Thyroid gland (tissue), 4 donors: Measurements from ENCODE around the gene DDR1. TPM values are rescaled to one million over a fixed set of nuclear protein-coding genes. Genes with fewer than 3 reads are reported as not detected.

Source experiments
- DNase-seq, 2 donors: peaks; one replicate each; pipeline ENCODE4 v3.0.0-alpha.2; 2019
- H3K27ac ChIP-seq, 3 donors: fragments of 200-600 bp; sonication (generic); 1 replicate in 2 of 3; 2 replicates in 1 of 3; pipeline ENCODE4 v1.5.1; 2016 to 2019; ENCODE audit warnings: mild to moderate bottlenecking in 1 of 3, moderate library complexity in 1 of 3
- H3K27me3 ChIP-seq: fragments of 200-600 bp; sonication (generic); one replicate; pipeline ENCODE4 v1.5.1; 2019
- H3K36me3 ChIP-seq, 2 donors: fragments of 200-600 bp; sonication (generic); one replicate each; pipeline ENCODE4 v1.5.1; 2016 to 2019
- H3K4me1 ChIP-seq, 2 donors: fragments of 200-600 bp; sonication (generic); one replicate each; pipeline ENCODE4 v1.5.1; 2017 to 2019
- H3K4me3 ChIP-seq, 3 donors: fragments of 200-600 bp; sonication (generic); replicated peaks in 1 of 3; 1 replicate in 2 of 3; 2 replicates in 1 of 3; pipeline ENCODE4 v1.5.1; 2016; ENCODE audit warnings: mild to moderate bottlenecking in 1 of 3
- H3K9me3 ChIP-seq: fragments of 200-600 bp; sonication (generic); one replicate; pipeline ENCODE4 v1.5.1; 2017
- CTCF ChIP-seq, 6 experiments: fragments of 200-600 bp in 3 of 6; fragments of 450-650 bp in 3 of 6; sonication (generic) in 3 of 6; IDR thresholded peaks; one replicate each; pipeline ENCODE4 v1.5.1; 2016 to 2019; ENCODE audit warnings: antibody characterized with exemption in 6 of 6, mild to moderate bottlenecking in 2 of 6, inconsistent platforms in 1 of 6, moderate library complexity in 1 of 6
- POLR2A ChIP-seq, 2 donors: fragments of 450-650 bp; IDR thresholded peaks; one replicate each; pipeline ENCODE4 v1.6.1; 2017; ENCODE audit warnings: antibody characterized with exemption in 2 of 2, mild to moderate bottlenecking in 2 of 2, moderate library complexity in 1 of 2
- WGBS, 2 donors: methylation state at CpG; one replicate each; pipeline ENCODE4 v1.1.5; 2017; 5-methylcytosine and 5-hydroxymethylcytosine counted together
- intact Hi-C: fragments of 100-400 bp; cut with DNase I; formaldehyde crosslinking; loops from one replicate; pipeline ENCODE4 v1.15.1; 2023
- total RNA-seq, 4 donors: library from RNA; depleted of rRNA; stranded (reverse); fragments of >200 nt; gene quantifications; one replicate each; pipeline ENCODE4 v1.2.3, GENCODE V29; 2016

DDR1 gene
- total RNA-seq, 4 donors from 2014 or later, result 93.4 to 207 (median 131) TPM

- intact Hi-C loops, result no loop called here
- TF ChIP-seq CTCF (IDR thresholded peaks at IDR 0.05) (no peak), POLR2A (IDR thresholded peaks at IDR 0.05) (no peak)
- Histone ChIP-seq H3K4me1 (peaks cover 38 to 57% of the 10 kb centered on the region in 2 donors), H3K9me3 (no peaks in the 10 kb centered on the region), H3K27ac (peak overlapping the region in 2 of 3 donors; percentile 52 to 58), H3K36me3 (no peaks in the 10 kb centered on the region), H3K27me3 (no peaks in the 10 kb centered on the region), H3K4me3 (no peak overlapping the region)
- 75 to 77% methylated on average over 4 of the region's 4 CpGs for WGBS, 2 donors
- DNase-seq, result no peak
These were observed 43.2 kb upstream of the DDR1 start for GRCh38 chr6:30840935-30841643.

GRCh38 chr6:30841644-30842504 is 42.4 kb upstream of the DDR1 start:
- no peak for TF ChIP-seq CTCF (IDR thresholded peaks at IDR 0.05)
- no peaks in the 10 kb centered on the region for H3K36me3 ChIP-seq
- no peak for DNase-seq
- no peaks in the 10 kb centered on the region for H3K27me3 ChIP-seq
- intact Hi-C loops, result no loop called here
- no peaks in the 10 kb centered on the region for H3K9me3 ChIP-seq
- peak overlapping the region; percentile 31 to 58 (median 52) for H3K27ac ChIP-seq
- WGBS, 2 donors, result 63 to 65% methylated on average over 6 of the region's 6 CpGs
- peaks cover 35 to 55% of the 10 kb centered on the region in 2 donors for H3K4me1 ChIP-seq
- no peak overlapping the region for H3K4me3 ChIP-seq

DNA sequence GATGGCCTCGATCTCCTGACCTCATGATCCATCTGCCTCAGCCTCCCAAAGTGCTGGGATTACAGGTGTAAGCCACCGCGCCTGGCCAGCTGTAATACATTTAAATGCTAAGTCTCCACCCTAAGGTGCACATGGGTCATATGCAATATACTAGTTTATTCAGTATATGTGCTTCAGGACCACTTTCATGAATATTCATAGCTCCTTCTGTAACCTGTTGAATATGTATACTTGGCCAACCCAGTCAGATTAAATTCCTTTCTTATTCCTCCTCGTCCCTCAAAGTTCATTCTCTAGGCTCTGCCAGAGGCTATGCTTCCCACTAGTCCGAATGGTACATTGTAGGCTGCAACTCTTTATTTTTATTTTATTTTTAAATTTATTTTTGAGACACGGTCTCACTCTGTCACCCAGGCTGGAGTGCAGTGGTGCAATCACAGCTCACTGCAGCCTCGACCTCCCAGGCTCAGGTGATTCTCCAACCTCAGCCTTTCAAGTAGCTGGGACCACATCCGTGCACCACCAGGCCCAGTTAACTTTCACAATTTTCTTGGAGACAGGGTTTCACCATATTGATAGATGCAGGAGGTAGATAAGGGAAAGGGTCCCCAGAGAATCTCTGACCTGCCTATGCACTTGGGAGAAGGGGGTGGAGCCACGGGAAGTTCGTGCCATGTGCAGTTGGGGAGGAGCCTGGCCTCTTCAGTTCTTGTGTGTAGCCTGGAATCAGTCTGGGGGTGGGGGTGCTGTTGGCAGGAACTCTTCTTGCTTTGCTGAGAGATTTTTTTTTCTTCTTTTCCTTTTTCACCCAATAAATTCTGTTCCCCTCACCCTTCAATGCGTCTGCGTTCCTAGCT is 41.3 kb upstream of the DDR1 start:
- no peaks in the 10 kb centered on the region for H3K27me3 ChIP-seq
- H3K36me3 ChIP-seq, result no peaks in the 10 kb centered on the region
- H3K4me1 ChIP-seq, result peaks cover 46 to 64% of the 10 kb centered on the region in 2 donors
- peak overlapping the region; percentile 64 to 82 (median 79) for H3K27ac ChIP-seq
- DNase-seq, result peak; percentile 73 to 80
- intact Hi-C loops, result no loop called here
- TF ChIP-seq POLR2A (IDR thresholded peaks at IDR 0.05) (peak in 1 of 2 donors; percentile 13), CTCF (IDR thresholded peaks at IDR 0.05) (no peak)
- no peaks in the 10 kb centered on the region for H3K9me3 ChIP-seq
- no peak overlapping the region for H3K4me3 ChIP-seq
- 72 to 79% methylated on average over 12 of the region's 12 CpGs for WGBS, 2 donors

DNA sequence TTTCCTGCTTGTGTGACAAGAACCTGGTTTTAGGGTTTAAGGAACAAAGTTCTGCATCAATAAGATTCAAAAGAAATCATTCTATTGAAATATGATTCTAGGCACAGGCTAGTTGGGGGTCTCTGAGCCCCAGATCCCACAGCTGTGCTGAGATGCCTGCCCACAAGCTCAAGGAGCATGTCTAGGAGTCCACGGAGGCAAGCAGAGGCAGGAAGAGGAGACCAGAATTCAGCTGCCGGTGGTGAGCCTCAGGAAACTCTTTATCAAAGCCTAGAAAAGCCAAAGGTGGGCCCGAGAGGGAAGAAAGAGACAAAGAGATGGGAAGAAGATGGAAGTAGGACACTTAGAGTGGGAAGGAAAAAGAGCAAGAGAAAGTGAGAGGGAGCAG is 40.7 kb upstream of the DDR1 start:
- no peak for TF ChIP-seq CTCF (IDR thresholded peaks at IDR 0.05)
- no peak for TF ChIP-seq POLR2A (IDR thresholded peaks at IDR 0.05)
- peak overlapping the region; percentile 64 to 82 (median 79) for H3K27ac ChIP-seq
- 61% methylated on average over 3 of the region's 3 CpGs for WGBS, 2 donors

More for the DNA sequence above, 40.7 kb upstream of the DDR1 start:
- H3K9me3 ChIP-seq, result no peaks in the 10 kb centered on the region
- no peak for DNase-seq
- peaks cover 50 to 70% of the 10 kb centered on the region in 2 donors for H3K4me1 ChIP-seq
- H3K36me3 ChIP-seq, result no peaks in the 10 kb centered on the region
- H3K27me3 ChIP-seq, result no peaks in the 10 kb centered on the region
- H3K4me3 ChIP-seq, result no peak overlapping the region
- intact Hi-C loops, result no loop called here
